GM19328 (cell line): Measurements from ENCODE around the gene GCC1.

Experiments
- ATAC-seq: cut with Tn5 transposase; IDR thresholded peaks from one replicate; pipeline ENCODE4 v1.9.1; 2021; ENCODE audit warnings: mild to moderate bottlenecking, moderate library complexity; ENCODE audit not compliant: unreplicated experiment

The GCC1 gene

GRCh38 chr7:127585044-127585953 is at the start of gene GCC1:
TSS of gene GCC1 (minus strand) at chr7:127585596. CDS start at chr7:127585182, 414 bp downstream.
- peak; percentile 73 for ATAC-seq

GRCh38 chr7:127632276-127632910 is 47.0 kb upstream of the GCC1 start:
- ATAC-seq = no peak

GRCh38 chr7:127629268-127629854 is 44.0 kb upstream of the GCC1 start:
- ATAC-seq = peak; percentile 69

- ATAC-seq = no peak
These were observed 43.0 kb upstream of the GCC1 start for GRCh38 chr7:127628445-127628844.

GRCh38 chr7:127625331-127625730 is 39.9 kb upstream of the GCC1 start:
- ATAC-seq = no peak

- no peak for ATAC-seq
These were observed 35.2 kb upstream of the GCC1 start for GRCh38 chr7:127620406-127621233.

GRCh38 chr7:127619681-127620405 is 34.4 kb upstream of the GCC1 start:
- ATAC-seq = no peak

- ATAC-seq = no peak
These were observed 33.4 kb upstream of the GCC1 start for GRCh38 chr7:127618775-127619174.

GRCh38 chr7:127618042-127618441 is 32.6 kb upstream of the GCC1 start, which contains the start of gene PAX4:
TSS of gene PAX4 (minus strand) at chr7:127618142. CDS start at chr7:127615928, 2,214 bp downstream.
- ATAC-seq = no peak

GRCh38 chr7:127616724-127617123 is 31.3 kb upstream of the GCC1 start:
- no peak for ATAC-seq

- ATAC-seq = no peak
These were observed 26.9 kb upstream of the GCC1 start for GRCh38 chr7:127612263-127612662.

GRCh38 chr7:127609297-127609696 is 23.9 kb upstream of the GCC1 start:
- no peak for ATAC-seq

GRCh38 chr7:127608446-127608845 is 23.1 kb upstream of the GCC1 start:
- ATAC-seq = no peak

- no peak for ATAC-seq
These were observed 15.5 kb upstream of the GCC1 start for GRCh38 chr7:127600885-127601284.

- ATAC-seq = no peak
These were observed 12.9 kb upstream of the GCC1 start for GRCh38 chr7:127598318-127598717.

- no peak for ATAC-seq
These were observed 10.3 kb upstream of the GCC1 start for GRCh38 chr7:127595737-127596136.

GRCh38 chr7:127594490-127594889 is 9.1 kb upstream of the GCC1 start:
- ATAC-seq = no peak

GRCh38 chr7:127592550-127592949 is 7.2 kb upstream of the GCC1 start:
- ATAC-seq = no peak

- ATAC-seq = no peak
These were observed 6.2 kb upstream of the GCC1 start for GRCh38 chr7:127591591-127591990.

- no peak for ATAC-seq
These were observed 5.8 kb upstream of the GCC1 start for GRCh38 chr7:127591189-127591588.
